Kidney tubule cell (primary cell): ENCODE measurements around the gene GAL.
A peak's percentile ranks its signal among the peaks of the same experiment; 100 is the strongest.

Experiments
- DNase-seq: peaks from one replicate; pipeline ENCODE4 v3.0.0-alpha.2; 2018; ENCODE audit warnings: low spot score

GAL gene

GRCh38 chr11:68682531-68682961 lies 1.8 kb upstream of the GAL start:
- DNase-seq = peak; percentile 31

GRCh38 chr11:68683121-68683520 lies 1.2 kb upstream of the GAL start:
- DNase-seq = no peak

- no peak for DNase-seq
These were observed 584 bp upstream of the GAL start for GRCh38 chr11:68683536-68684384.

- DNase-seq = no peak
These were observed 1.5 kb downstream of the GAL start for GRCh38 chr11:68685656-68686380.

GRCh38 chr11:68686486-68686885 lies 2.1 kb downstream of the GAL start:
- DNase-seq = no peak

- no peak for DNase-seq
These were observed 3.0 kb downstream of the GAL start for GRCh38 chr11:68687311-68687710.

- no peak for DNase-seq
These were observed 3.6 kb downstream of the GAL start for GRCh38 chr11:68687986-68688385.

GRCh38 chr11:68688881-68689280 lies 4.5 kb downstream of the GAL start:
- DNase-seq = no peak

- DNase-seq = no peak
These were observed 5.6 kb downstream of the GAL start for GRCh38 chr11:68689737-68690625.

- no peak for DNase-seq
These were observed 6.5 kb downstream of the GAL start for GRCh38 chr11:68690671-68691401.

GRCh38 chr11:68691402-68691784 lies 7.0 kb downstream of the GAL start:
- DNase-seq = no peak

GRCh38 chr11:68692115-68692514 lies 7.8 kb downstream of the GAL start:
- no peak for DNase-seq

GRCh38 chr11:68692871-68693483 lies 8.6 kb downstream of the GAL start:
- DNase-seq = no peak

GRCh38 chr11:68693484-68693882 lies 9.1 kb downstream of the GAL start:
- DNase-seq = no peak

- DNase-seq = no peak
These were observed 10.3 kb downstream of the GAL start for GRCh38 chr11:68694431-68695297.

- no peak for DNase-seq
These were observed 11.2 kb downstream of the GAL start for GRCh38 chr11:68695531-68695930.

GRCh38 chr11:68698993-68699392 lies 14.6 kb downstream of the GAL start:
- DNase-seq = no peak

- no peak for DNase-seq
These were observed 20.5 kb downstream of the GAL start for GRCh38 chr11:68704887-68705286.

- DNase-seq = no peak
These were observed 23.2 kb downstream of the GAL start for GRCh38 chr11:68707527-68707926.

- DNase-seq = no peak
These were observed 24.7 kb downstream of the GAL start for GRCh38 chr11:68709062-68709461.
